B cell (primary cell): ENCODE data around the gene MIDN.

Source experiments
- EZH2 ChIP-seq: IDR thresholded peaks from 2 replicates; pipeline ENCODE4 v1.6.1; 2012; ENCODE audit warnings: borderline replicate concordance, low read depth, mild to moderate bottlenecking, moderate library complexity, low read length; ENCODE audit not compliant: insufficient read depth, poor library complexity, severe bottlenecking
- TF ChIP-seq, protein P1 (sequence below): fragments of 200-600 bp; IDR thresholded peaks from one replicate; pipeline ENCODE4 v1.8.0; 2022; ENCODE audit warnings: antibody characterized with exemption, mild to moderate bottlenecking

DNA sequence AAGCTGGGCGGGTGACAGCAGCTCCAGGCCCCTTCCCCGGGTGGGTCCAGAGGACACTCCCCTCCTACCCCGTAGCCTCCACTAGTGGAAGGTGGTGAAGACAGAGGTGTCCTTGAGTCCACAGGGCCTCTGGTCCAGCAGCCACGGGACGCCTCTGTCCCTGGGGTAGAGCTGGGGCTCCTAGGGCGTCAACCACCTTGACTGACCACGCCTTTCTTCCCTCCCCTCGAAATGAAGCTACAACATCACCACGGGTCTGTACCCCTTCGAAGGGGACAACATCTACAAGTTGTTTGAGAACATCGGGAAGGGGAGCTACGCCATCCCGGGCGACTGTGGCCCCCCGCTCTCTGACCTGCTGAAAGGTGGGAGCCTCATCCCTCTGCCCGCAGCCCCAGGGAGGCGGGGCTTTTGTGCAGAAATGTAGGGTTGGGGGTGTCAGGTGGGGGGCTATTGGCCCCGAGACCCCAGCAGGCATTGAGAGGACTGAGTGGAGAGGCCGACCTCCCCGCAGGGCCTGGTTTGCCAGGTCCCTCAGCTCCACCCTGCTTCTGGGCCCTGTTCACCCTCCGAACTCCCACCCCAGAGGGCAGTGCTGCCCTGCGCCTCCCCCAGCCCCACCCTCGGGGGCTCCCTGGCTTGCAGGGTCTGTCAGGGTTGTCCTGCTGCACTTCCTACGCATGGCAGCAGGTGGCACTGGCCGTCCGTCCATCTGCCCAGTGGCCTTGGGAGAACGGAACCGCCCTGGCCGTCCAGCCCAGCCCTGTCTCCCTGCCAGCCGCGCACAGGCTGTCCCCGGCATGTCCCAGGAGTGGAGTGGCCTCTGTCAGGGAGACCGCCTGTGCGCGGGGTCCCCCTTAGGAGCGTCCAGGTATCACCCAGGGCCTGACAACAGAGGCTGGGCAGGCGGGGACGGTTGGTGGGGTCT is 27.1 kb upstream of the MIDN start:
- no peak for TF ChIP-seq EZH2
- TF ChIP-seq, protein P1, sequence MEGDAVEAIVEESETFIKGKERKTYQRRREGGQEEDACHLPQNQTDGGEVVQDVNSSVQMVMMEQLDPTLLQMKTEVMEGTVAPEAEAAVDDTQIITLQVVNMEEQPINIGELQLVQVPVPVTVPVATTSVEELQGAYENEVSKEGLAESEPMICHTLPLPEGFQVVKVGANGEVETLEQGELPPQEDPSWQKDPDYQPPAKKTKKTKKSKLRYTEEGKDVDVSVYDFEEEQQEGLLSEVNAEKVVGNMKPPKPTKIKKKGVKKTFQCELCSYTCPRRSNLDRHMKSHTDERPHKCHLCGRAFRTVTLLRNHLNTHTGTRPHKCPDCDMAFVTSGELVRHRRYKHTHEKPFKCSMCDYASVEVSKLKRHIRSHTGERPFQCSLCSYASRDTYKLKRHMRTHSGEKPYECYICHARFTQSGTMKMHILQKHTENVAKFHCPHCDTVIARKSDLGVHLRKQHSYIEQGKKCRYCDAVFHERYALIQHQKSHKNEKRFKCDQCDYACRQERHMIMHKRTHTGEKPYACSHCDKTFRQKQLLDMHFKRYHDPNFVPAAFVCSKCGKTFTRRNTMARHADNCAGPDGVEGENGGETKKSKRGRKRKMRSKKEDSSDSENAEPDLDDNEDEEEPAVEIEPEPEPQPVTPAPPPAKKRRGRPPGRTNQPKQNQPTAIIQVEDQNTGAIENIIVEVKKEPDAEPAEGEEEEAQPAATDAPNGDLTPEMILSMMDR: no peak
